Omental fat pad (tissue), 4 donors: ENCODE measurements around the gene MRI1. TPM values are rescaled to one million over a fixed set of nuclear protein-coding genes. Genes with fewer than 3 reads are reported as not detected.

Source experiments
- ATAC-seq: fragments of 150-250 bp; one replicate; pipeline ENCODE4 v1.9.1; 2016; ENCODE audit warnings: mild to moderate bottlenecking, moderate library complexity; ENCODE audit not compliant: low FRiP score
- DNase-seq: peaks from one replicate; pipeline ENCODE4 v3.0.0-alpha.2; 2019; ENCODE audit warnings: low spot score
- CTCF ChIP-seq, 3 donors: fragments of 450-650 bp; IDR thresholded peaks; one replicate each; pipeline ENCODE4 v1.5.1; 2016 to 2017; ENCODE audit warnings: antibody characterized with exemption in 3 of 3, mild to moderate bottlenecking in 3 of 3, moderate library complexity in 2 of 3
- total RNA-seq, 4 donors: library from RNA; depleted of rRNA; stranded (reverse); fragments of >200 nt; gene quantifications; one replicate each; pipeline ENCODE4 v1.1.0, GENCODE V29; 2016

The MRI1 gene
- total RNA-seq, 4 donors from 2014 or later, result 34.1 to 82.1 (median 38.5) TPM

GRCh38 chr19:13729859-13730258, 34.5 kb upstream of the MRI1 start:
- TF ChIP-seq CTCF (IDR thresholded peaks at IDR 0.05), result no peak
- ATAC-seq (no peak), DNase-seq (no peak)

- peak; percentile 94 for ATAC-seq
- no peak for TF ChIP-seq CTCF (IDR thresholded peaks at IDR 0.05)
- peak; percentile 74 for DNase-seq
Observed at GRCh38 chr19:13731147-13731964, 33.0 kb upstream of the MRI1 start.

GRCh38 chr19:13732337-13732736, 32.0 kb upstream of the MRI1 start:
- no peak for TF ChIP-seq CTCF (IDR thresholded peaks at IDR 0.05)

GRCh38 chr19:13734751-13735150, 29.6 kb upstream of the MRI1 start:
- TF ChIP-seq CTCF (IDR thresholded peaks at IDR 0.05), result no peak
- ATAC-seq (no peak), DNase-seq (no peak)

More at GRCh38 chr19:13732337-13732736, 32.0 kb upstream of the MRI1 start:
- DNase-seq, result no peak
- no peak for ATAC-seq

GRCh38 chr19:13738073-13738472, 26.2 kb upstream of the MRI1 start:
- DNase-seq (no peak), ATAC-seq (no peak)
- TF ChIP-seq CTCF (IDR thresholded peaks at IDR 0.05), result no peak

GRCh38 chr19:13741893-13742292, 22.4 kb upstream of the MRI1 start:
- ATAC-seq (peak; percentile 8), DNase-seq (no peak)
- no peak for TF ChIP-seq CTCF (IDR thresholded peaks at IDR 0.05)

GRCh38 chr19:13742756-13743155, 21.6 kb upstream of the MRI1 start:
- TF ChIP-seq CTCF (IDR thresholded peaks at IDR 0.05), result no peak
- no peak for ATAC-seq

More at GRCh38 chr19:13742756-13743155, 21.6 kb upstream of the MRI1 start:
- no peak for DNase-seq
